Activated CD4-positive, alpha-beta T cell treated with anti-CD3 and anti-CD28 coated beads, Interleukin-2, Interleukin-6, amounts not matched to agents 100 ng/mL and 50 ng/mL, durations not matched to agents 16 hours and 8 hours (primary cell): ENCODE data around the gene NOD2.

Experiments
- DNase-seq: peaks from one replicate; pipeline ENCODE4 v3.0.0-alpha.2; 2020

NOD2 gene

DNA sequence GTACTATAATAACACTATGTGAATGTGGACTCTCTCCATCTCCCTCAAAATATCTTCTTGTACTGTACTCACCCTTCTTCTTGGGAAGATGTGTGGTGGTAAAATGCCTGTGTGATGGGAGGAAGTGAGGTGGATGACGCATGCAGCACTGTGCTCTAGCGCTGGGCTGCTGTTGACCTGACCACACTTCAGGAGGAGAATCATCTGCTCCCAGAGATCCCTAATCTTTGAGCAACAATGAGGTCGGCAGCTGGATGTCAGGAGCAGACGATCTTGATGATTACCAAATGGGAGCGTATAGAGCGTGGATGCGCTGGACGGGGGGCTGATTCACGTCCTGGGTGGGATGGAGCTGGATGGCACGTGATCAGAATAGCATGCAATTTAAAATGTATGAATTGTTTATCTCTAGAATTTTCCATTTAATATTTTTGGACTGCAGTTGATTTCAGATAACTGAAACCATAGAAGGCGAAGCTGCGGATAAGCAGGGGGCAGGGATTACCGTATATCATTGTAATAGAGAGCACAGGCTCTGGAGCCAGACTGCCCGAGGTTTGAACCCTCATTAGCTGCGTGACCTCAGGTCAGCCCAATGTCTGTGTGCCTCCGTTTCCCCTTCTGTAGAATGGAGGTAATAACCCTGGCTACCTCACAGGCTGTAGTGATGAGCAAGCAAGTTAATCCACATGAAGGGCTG, 24.8 kb downstream of the NOD2 start:
- DNase-seq = no peak

DNA sequence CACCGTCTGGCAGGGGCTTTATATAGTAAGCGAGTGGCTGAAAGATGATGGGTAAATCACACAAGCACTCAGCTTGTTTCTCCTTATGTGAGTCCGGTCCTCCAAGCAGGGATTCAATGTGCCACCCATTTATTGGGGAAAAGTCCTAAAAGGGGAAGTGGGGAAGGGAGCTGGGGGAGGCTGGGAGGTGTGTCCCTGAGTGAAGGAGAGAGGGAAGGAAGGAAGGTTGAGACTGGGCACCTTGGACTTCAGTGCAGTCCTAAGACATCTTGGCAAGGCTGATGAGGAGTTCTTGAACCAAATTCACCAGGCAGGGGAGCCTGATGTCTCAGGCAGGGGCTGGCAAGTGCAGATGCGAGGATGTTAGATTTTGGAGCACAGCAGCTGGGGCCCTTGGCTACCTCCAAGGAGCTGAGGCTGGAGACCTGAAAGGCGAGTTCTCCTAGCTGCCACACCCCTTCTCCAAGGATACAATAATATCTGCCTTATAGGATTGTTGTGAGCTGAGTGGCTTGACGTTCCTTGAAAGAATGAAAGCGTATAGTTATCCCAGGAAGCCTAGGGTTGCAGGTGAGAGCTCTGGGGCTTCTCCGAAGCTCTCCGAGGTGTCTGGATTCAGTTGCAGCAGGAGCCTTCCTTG, 25.5 kb downstream of the NOD2 start:
- DNase-seq = no peak

DNA sequence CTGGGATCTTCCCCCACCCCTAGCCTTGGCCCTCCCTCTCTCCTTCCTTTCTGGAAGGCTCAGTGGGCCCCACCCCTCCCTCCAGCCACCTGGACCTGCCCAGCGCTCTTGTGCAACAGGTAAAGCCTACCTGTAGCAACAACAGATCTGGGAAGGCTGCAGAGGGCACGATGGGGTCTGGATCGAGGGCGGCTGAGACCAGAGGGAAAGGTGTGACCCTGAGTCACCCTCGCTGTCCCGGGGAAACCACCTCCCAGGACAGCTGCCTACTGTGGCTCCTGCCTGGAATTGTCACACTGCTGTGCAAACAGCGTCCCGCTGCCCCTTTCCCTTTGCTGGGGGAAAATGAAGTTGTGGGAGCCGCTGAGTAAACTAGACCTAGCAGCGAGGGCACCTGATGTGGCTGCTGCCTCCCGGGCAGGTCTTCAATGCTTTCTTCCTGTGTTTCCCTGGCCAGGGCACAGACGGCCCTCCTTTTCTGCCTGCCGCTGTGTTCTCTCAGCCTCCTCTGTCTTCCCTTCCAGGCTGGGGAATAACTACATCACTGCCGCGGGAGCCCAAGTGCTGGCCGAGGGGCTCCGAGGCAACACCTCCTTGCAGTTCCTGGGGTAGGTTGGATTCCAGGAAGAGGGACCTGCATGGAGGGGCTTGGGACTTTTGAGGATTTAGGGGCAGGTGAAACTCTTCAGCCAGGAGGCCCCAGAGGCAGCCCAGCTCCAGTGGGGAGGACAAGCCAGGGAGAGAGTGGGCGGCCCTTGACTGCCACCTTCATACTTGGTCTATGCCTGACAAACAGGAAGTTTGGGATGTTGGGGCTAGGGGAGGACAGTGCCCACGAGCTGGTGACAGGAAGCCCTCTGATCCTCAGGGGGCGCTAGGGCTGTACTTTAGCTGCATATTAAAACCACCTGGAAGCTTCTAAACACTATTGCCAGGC, 26.3 kb downstream of the NOD2 start:
- no peak for DNase-seq

DNA sequence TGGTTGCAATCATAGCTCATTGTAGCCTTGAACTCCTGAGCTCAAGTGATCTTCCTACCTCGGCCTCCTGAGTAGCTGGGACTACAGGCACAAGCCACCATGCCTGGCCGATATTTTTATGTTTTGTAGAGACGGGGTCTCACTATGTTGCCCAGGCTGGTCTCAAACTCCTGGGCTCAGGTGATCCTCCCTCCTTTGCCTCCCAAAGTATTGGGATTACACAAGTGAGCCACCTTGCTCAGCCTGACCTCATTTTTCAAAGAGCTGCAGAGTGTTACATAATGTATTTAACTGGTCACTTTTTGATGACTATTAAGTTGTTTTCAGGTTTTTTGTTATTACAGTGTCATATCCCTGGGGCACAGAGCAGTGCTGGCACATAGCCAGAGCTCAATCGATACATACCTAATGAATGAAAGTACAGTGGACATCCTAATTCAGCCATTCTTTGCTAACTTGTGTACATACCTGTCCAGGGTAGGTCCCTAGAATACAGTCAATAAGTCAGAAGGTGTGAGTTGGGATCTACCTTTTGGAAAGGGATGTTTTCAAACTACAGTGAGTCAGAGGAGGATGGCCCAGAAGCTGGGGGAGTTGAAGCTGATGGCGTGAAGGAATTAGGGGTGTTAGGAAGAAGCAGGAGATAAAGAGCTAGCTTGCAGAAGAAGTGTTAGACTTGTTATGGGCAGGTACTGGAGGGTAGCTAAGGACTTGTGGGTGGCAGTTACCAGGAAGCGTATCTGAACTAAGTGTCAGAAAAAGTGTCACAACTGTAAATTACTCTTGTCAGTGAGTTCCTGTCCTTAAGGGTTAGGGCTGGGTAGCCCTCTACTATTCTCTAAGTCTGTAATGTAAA, 28.4 kb downstream of the NOD2 start:
- no peak for DNase-seq

DNA sequence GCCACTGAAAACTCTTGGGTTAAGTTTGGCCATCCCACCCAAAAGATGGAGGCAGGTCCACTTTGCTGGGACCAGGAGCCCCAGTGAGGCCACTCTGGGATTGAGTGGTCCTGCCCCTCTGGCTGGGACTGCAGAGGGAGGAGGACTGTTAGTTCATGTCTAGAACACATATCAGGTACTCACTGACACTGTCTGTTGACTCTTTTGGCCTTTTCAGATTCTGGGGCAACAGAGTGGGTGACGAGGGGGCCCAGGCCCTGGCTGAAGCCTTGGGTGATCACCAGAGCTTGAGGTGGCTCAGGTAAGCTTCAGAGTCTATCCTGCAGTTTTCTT, 29.0 kb downstream of the NOD2 start:
- no peak for DNase-seq

DNA sequence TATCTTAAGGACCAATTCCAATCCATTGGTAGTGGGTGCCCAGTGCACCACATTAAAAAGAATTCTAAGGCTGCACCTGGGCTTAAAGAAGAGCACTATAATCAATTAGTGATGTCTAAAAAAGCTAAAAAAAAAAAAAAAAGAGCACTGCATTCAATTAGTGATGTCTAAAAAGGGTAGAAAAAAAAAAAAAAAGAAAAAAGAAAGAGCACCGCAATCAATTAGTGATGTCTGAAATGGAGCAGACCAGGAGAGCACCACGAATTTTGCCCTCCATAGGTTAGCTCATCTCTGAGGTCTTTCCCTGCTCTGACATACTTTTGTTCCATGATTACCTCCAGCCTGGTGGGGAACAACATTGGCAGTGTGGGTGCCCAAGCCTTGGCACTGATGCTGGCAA, 29.6 kb downstream of the NOD2 start:
- no peak for DNase-seq

DNA sequence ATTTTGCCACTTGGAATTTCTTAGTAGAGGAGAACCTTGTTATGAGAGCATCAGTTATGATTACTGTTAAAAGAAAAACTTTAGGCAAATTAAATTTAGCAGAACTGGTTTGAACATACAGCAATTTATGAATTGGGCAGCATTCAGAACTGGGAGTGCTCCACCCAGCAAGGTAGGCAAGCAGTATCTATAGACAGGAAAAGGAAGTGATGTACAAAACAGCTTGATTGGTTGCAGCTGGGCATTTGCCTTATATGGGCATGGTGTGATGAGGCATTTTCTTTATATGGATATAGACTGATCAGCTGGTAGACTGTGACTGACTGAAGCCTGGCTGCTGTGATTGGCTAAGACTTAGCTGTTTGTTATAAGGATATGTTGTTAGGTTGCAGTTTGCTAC, 30.9 kb downstream of the NOD2 start:
- DNase-seq = no peak

DNA sequence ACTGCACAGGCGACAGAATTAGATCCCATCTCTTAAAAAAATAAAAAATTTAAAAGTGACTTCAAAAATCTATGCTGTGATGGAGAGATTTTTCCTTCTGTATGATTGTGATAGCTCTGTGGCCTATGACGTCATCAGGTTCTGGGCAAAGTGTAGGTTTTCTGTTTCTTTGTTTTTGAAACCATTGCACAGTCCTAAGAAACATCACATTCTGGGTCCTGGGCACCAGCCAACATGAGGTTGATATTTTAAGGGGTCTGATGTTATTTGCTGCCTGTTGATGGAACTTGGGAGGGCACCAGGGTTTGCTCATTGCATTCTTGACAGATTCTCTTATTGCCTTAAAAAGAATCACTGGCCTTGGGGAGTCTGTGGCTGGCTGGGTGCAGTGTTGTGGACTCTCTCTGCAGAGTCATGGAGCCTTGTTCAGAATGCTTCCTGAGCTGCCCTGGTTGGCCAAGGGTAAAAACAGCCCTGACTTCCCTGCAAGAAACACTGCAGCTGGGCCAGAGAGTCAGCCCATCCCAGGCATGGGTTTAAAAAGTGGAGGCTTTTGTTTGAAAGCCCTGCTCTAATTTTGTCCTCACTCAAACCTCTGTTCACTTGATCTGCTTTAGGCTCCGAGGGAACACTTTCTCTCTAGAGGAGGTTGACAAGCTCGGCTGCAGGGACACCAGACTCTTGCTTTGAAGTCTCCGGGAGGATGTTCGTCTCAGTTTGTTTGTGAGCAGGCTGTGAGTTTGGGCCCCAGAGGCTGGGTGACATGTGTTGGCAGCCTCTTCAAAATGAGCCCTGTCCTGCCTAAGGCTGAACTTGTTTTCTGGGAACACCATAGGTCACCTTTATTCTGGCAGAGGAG, 38.0 kb downstream of the NOD2 start:
- DNase-seq = no peak

DNA sequence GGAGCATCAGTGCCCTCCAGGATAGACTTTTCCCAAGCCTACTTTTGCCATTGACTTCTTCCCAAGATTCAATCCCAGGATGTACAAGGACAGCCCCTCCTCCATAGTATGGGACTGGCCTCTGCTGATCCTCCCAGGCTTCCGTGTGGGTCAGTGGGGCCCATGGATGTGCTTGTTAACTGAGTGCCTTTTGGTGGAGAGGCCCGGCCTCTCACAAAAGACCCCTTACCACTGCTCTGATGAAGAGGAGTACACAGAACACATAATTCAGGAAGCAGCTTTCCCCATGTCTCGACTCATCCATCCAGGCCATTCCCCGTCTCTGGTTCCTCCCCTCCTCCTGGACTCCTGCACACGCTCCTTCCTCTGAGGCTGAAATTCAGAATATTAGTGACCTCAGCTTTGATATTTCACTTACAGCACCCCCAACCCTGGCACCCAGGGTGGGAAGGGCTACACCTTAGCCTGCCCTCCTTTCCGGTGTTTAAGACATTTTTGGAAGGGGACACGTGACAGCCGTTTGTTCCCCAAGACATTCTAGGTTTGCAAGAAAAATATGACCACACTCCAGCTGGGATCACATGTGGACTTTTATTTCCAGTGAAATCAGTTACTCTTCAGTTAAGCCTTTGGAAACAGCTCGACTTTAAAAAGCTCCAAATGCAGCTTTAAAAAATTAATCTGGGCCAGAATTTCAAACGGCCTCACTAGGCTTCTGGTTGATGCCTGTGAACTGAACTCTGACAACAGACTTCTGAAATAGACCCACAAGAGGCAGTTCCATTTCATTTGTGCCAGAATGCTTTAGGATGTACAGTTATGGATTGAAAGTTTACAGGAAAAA, 38.8 kb downstream of the NOD2 start:
- DNase-seq = no peak

DNA sequence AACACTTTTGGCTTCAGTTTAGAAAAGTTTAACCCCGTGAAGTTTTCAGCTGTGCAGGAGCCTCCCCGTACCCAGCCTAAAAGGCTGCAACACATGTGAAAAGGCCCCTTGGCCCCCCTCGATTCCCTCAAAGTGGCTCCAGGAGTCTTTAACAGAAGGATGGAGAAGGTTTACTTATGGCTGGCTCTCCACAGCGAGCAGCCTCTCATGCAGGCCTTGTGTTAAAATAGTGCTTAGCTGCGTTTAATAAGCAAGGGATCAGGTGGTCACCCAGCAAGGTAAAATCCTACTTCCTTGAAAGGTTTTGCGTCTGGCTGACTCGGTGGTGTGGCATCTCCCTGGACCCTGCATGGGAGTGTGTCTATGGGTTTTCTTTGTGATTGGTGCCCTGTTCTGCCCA, 40.1 kb downstream of the NOD2 start:
- DNase-seq = no peak

DNA sequence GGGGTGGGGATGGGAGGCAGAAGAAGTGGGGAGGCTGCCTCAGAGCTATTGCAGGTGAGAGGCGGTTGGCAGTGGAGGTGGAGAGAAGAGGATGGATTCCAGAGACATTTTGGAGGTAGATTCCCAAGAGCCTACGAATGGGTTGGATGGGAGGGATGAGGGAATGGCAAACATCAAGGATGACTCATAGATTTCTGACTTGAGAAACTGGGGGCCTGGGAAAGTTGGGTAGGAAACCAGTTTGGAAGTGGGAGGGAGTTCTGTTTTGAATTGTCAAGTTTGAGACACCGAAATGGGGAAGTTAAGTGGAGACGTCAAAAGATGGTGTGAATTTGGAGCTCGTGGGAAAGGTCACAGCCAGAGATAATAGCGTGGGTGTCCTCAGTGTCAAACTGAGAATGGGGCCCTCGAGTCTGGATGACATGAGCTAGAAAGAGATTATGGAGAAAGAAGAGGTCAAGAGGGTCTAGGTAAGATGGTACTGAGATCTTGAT, 42.3 kb downstream of the NOD2 start:
- no peak for DNase-seq

DNA sequence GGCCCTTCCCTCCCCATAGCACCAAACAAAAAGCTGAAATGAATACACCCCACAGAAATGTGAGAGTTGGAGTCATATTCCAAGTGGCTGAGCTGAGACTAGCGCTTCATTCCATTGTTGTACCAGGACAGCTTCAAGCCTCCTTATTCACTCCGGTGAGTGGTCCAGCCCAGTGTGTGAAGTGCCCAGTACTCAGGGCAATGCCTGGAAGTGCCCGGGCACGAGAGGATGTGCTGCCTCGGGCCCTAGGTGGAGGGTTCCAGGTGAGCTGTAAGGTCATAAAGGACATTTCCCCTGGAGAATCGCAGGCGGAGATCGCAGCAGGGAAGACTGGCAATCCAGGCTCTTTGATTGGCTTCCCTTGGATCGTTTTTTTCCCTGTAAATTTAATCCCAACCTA, 43.0 kb downstream of the NOD2 start:
- DNase-seq = no peak

DNA sequence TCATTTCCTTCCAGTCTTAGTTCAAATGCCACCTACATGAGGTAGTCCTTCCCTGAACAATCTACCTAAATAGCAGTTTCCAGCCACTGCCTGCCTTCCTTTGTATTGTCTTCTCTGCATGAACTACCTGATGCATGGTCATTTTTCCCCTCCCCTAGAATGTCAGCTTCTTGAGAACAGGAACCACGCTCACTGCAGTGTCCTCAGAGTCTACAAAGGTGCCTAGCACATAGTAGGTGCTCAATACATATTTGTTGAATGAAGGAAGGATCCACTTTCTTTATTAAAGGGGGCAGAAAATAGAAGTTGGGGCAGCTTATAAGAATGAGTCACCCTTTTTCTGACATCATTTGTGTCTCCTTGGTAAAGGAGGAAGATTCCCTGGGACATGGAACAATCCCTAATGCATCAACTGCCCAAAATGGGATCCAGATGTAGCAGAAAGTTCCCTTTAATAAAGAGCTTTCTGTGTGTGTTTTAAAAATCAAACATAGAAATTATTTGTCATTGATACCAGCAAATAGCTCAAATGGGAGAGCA, 44.1 kb downstream of the NOD2 start:
- DNase-seq = no peak

DNA sequence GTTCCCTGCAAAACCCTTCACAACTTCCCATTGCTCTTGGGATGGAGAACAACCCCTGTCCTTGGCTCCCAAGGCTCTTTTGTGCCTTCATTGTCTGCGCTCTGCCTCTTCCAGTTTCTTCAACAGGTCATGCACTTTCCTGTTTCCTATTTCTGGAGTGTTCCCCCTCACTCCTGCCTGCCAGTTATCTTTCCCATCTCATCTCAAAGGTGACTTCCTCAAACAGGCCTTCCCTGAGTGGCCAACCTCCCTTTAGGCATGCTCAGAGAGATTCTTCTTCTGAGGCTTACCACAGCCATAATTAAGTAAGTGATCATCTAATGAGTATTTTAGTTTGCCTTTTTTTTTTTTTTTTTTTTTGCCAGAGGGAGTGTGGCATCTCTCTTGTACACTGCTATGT, 45.6 kb downstream of the NOD2 start:
- no peak for DNase-seq

DNA sequence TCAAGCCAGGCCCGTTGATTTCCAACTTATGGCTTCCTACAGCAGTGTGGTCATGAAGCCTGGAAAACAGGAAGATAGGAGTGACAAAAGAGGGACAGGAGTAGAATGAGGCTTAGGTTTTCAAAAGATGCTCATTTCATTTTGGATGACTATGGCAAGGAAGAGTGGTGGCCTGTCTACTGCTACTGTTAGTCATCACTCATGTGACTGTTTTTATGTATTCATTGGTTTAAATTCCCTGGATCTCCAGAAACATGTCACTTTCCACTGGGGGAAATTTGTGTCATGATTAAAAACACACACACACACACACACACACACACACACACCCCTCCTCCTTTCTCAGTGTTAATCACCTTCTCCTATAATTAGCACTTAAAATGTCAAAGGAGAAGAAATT, 47.3 kb downstream of the NOD2 start:
- DNase-seq = no peak

DNA sequence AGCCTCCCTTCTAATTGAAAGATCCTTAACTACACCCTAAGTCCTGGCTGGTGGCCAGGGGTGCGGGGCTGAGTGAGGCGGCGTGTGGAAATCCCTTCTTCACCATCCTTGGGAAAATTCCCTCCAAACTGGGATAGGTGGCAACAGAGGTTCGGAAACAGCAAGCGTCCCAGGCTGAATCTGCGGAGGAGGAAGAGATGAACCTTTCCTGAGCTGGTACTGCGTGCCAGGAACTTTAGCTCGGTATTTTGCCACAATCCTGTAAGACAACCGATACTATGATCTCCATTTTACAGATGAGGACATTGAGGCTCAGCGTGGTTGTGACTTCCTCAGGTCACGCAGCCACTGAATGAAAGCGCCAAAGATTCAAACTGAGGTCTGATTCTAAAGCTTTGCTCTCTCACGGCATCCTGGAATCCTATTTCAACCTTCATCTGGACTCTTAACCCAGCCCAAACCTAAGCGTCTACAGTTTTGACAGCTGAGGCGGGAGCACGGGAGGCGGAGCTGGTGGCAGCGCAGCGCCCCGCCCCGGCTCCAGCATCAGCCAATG, 47.9 kb downstream of the NOD2 start:
- DNase-seq = no peak

DNA sequence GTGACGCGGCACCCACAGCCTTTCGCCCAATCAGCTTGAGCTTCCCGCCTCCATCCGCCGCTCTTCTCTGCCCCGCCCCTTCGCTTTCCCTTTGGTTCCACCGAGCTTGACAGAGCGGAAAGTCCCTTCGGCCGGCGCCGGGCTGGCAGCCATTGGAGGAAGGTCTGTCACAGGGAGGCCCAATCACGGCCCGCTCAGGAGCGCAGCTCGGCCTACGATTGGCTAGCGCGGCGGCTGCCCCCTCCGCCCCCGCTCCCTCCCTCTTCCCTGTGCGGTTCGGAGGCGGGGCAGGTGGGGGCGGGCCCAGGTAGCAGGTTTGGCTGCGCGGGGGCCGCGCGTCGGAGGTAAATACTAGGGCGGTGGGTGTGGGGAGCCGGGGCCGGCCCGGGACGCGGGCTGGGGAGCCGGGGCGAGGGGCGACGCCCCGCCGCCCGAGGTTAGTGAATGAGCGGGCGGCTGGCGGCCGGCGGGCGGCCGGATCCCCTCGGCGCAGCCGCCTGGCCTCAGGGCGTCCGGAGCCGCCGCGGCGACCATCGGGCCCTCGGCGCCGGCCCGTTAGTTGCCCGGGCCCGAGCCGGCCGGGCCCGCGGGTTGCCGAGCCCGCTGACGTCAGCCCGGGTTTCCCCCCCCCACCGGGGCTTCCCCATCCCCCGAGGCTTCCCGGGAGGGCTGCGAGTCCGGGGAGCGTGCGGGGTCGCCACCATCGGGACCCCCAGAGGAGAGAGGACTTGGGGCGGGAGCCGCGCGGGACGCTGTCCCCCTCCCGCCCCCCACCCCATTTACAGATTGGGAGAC, 48.6 kb downstream of the NOD2 start, which contains the start of gene CYLD:
Gene CYLD, plus strand, starts transcription at position 306 of the 795 bp plus-strand sequence. CDS start 7,613 bp downstream, outside the sequence.
- peak; percentile 100 for DNase-seq

DNA sequence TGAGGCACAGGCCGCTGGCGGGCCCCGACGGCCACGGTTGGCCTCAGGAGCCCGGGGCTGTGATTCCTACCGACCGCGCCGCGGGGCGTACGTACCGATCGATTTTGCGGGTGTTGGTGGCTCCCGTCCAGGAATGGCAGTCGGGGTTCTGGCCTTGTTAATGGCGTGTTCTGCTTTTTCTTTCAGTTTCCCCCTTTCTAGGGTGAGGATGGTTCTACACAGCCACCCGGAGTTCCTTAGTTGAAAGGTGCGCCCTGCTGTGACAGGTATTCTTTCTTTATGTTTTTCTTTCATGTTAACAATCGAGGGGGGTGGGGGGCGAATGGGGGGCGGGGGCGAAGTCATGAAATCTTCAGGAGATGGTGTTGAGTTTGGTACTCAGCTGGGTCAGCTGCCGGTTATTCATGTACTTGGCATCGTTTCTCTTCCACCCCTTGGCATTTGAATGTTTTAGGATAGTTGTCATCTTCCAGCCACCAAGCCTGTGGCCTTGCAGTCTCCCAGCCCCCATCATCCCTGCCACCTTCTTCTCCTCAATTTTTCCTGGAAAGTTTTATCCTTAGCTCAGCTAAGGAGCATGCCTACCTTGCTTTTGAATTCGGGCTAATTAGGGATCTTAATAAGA, 49.3 kb downstream of the NOD2 start:
- peak; percentile 51 for DNase-seq
